Activated effector memory CD4-positive, alpha-beta T cell treated with anti-CD3 and anti-CD28 coated beads, Interleukin-2, amount 50 U/mL, for 16 hours (primary cell): ENCODE measurements around the gene CTIF.

Experiments used
- DNase-seq: peaks from one replicate; pipeline ENCODE4 v3.0.0-alpha.2; 2020

CTIF gene

DNA sequence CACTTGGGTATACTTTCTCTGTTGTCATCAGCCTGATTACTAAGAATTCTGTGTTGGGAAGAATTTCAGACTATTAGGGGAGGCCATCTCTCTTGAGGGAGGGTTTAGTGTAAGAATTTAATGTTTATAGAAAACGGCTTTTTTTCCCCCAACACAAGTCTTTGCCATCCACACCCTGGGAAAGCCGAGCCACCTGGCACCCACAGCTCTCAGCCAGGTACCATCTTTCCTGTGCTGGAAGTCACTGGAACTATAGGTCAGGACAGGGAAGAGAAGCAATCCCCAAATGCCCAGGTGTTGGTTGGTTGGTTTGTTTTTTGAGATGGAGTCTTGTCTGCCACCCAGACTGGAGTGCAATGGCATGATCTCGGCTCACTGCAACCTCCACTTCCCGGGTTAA is 256.9 kb downstream of the CTIF start:
- DNase-seq, result no peak

DNA sequence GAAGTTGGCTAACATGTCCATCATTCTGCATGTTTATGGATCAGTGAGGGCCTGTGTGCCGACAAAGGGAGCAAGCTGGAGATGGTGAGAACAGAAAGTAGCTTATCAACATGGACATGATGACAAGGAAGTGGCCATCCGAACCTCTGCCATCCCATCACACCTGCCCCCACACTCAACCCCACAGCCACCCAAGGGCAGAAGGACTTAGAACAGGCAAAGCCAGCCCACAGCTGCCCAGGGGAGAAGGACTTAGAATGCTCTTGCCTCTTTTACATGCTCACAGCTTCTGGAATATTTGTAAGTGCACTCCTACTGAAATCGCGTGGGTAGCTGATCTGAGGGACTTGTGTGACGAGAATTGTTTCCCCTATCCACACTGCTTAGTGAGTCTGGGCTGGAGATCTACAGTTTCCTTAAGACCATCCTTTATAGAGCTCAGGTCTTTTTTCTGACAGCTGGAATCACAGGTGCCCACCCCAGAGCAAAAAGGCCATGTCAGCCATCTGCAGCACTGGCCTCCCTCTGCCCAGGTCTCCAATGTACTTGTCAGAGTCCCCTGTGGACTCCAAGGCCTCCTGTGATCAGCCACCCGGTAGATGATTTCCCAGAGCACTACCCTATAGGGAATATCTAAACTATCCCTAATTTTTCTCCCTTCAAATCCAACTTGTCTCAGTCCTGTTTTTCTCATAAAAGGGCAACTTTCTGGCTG is 257.8 kb downstream of the CTIF start:
- peak; percentile 25 for DNase-seq

DNA sequence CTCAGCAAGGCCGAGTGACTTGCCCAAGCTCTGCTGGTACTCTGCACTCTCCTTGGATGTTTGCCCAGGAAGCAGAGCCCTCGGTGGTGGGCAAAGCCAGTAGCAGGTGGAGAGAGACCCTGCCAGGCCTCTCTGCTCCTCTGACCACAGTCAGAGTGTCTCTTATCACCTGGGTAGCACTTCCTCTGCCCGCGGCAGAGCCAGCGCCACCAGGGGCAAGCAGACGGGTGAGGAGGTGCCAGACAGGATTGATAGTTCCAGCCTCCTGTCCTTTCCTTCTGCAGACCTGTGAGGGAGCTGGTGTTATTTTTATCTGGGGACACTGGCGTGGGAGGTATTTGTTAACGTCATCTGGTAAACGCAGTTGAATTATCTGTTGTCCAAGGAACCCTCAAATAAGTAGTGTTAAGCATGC is 259.0 kb downstream of the CTIF start:
- DNase-seq, result peak; percentile 56

DNA sequence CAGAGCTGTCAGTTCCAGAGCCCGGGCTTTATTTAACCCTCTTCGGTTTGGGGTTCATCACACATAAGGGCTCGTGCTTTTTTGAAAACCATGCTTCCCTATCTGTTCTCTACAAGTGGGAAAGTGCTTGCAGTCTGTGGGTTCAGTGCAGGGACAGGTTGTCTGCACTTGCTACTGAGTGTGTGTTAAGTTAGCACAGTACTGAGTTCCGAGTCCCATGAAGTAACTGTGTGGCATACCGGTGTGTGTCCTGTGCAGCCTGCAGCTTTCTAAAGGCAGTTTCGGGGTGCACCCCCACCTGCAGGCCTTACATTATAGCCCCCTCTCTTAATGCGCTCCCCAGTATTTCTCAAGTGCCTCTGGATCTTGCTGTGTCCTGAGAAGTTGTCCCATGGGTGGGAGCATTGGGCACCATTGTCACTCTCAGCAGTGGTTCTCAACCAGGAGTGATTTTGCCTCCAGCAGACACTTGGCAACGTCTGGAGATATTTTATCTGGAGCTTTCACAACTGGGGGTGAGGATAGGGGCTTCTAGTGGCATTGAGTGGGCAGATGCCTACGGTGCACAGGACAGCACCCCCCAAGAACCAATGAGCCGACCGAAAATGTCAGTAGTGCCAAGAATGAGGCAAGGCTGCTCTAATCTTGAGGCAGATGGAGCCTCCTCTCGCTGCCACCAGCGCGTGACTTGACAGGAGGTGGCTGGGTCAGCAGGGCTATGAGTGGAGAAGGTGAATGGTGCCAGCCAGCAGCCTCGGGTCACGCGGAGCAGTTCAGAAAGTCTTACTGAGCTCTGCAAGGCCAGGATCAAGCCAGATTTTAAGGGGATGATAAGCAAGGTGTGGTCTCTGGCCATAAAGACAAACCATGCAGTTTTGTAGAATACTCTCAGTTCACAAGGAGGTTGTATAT is 259.8 kb downstream of the CTIF start:
- DNase-seq, result peak; percentile 44

DNA sequence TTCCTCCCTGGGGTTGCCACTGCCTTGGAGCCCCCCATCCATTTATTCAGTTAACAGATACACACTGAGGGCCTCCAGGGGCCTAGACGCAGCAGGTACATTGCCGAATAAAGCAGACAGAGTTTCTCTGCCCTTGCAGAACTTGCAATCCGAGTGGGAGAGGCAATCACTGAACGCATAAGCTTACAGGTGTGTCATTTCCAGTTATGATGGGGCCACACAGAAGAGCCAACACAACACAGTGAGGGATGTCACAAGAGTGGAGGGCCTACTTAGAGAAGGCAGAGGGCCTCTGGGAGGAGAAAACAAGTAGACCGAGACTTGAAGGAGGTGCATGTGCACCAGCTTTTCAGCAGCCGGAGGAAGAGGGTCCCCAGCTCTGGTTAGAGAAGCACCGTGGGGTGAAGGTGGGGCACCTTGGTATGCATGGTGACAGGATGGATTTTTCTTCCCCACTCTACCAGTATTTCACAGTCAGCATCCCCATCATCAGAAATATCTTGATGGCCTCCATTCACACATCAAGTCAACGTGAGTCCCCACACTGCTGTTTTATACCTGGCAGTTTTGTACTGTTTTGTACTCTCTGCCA is 261.0 kb downstream of the CTIF start:
- DNase-seq, result peak; percentile 9

DNA sequence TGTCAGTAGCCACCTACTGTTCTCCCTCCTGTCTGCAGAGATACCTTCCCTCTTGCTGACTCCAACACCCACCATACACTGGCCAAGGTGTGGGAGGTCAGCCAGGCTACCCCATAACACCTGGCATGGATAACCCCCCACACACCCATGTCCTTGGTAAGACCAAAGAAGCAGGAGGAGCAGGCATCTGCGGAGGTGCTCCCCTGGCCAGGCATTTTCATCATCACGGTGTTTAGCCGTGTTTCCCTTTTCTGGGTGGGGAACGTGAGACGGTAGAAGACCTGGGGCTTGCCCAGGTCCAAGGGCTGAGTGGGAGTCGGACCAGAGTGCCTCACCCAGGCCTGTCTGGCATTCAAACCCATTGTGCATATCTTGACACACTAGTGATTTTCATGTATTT is 261.6 kb downstream of the CTIF start:
- peak; percentile 47 for DNase-seq

DNA sequence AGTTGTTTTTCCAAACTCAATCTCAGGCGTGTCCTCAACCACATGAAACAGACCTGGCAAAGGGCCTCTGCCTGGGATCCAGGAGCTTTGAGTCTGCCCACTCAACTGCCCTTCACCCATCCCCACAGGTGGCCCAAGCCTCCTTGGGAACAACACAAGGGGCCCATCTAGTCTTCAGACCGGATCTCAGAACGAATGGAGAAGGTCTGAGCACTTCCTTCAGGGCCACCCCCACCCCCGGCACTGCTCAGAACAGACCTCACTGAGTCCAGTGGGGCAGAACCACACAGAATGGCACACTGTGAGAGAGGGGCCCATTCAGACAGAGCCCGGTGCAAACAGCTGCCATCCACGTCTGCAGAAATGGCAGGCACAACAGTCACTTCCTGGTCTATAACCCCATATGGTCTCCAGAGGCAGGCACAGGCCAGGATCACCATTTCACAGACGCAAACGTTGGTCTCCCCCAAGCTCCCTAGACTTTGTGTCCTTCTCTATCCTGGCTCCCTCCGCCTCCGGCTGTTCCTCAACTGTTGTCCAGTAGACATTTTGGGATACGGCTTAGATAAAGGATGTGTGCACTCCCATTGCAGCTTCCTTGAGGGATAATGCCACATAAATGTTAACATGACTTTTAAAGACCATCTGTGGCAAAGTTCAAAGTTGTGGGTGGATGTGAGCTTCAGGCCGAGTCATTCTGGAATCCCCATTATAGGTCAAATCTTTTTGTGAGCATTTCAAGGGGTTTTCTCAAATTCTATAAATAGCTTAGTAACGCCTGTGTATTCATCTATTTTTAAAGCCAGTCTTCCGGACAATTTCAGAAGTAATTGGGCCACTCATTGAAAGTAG is 262.3 kb downstream of the CTIF start:
- peak; percentile 59 for DNase-seq

DNA sequence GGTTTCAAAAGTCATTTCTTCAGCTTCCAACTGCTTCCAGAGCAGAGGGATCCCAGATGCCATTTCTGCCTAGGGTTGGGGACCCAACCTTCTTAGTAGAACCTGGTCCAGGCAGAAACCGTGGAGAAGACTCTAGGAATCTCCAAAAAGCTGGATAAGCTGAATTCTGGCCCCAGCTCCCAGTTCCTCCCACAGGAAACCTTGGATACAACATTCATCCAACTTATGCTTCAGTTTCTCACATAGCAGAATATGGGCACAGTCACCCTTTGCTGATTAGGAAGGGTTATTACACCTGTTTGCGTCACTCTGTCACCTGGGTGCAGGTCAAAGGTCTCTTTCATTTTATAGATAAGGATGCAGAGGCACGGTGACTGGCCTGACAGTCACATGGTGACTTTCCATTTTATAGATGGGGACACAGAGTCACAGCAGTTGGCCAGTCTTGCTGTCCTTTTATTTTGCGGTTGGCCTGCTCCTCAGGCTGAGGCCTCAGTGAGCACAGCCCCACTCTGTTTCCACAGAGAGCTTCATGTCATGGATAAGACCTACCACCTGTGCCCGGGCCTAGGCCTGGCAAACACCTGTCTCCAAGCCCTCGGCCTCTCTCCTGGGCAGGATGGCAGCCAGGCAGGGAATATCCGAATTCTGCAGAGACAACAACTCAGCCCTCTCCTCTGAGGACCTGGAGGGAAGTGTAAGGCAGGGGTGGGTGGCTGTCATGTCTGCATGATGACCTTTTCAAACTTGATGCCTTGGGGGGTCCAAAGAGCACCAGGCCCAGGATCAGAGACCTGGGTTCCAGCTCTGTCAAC is 263.1 kb downstream of the CTIF start:
- peak; percentile 60 for DNase-seq

DNA sequence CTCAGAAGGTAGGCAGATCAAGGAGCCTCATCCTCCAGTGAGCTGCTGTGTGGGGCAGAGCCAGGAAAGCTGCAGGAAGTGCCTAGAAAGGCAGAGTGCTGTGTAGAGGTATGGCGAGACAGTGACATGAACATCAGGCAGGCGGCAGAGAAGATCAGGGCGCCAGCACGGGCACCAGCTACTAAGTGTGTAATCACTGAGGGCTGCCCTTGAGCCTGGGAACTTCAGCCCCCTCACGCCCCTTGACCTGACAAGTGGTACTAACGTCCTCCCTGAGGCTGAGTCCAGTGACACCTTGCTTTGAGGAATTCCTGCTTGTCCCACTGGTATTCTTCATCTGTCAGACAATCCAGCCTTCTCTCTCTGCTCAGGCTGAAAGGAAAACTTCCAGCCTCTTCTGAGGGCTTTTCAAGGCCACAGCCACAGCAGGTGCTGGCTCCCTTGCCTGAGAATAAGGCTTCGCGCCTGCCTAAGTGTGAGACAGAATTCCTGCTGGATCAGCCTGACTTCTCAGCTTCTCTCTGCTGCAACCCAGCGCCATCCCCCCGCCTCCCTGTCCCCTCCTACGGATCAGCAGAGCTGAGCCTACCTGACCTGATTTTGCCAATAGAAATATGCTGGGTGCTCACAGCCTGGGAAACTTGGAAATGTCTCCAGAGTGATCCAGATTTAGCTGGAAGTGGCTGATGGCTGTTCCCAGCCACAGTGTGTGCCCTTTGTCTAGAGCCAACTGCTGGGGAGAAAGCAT is 263.9 kb downstream of the CTIF start:
- DNase-seq, result peak; percentile 59

DNA sequence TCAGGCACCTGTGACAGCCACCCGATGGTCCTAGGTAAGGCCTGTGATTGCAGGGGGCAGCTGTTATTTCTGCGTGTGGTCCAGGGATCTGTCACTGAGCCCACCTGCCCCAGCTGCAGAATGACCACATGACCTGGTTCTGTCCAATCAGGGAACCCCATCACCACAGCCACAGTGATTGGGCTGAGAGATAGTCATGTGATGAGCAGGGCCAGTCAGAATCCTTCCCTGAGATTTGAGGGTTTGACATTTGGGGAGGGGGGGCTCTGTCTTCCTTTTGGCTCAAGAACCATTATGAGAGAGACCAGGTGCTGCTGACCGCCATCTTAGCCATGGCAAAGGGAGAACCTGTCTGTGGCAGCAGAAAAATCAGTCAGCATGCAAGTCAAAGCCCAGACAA is 264.7 kb downstream of the CTIF start:
- DNase-seq, result peak; percentile 52

DNA sequence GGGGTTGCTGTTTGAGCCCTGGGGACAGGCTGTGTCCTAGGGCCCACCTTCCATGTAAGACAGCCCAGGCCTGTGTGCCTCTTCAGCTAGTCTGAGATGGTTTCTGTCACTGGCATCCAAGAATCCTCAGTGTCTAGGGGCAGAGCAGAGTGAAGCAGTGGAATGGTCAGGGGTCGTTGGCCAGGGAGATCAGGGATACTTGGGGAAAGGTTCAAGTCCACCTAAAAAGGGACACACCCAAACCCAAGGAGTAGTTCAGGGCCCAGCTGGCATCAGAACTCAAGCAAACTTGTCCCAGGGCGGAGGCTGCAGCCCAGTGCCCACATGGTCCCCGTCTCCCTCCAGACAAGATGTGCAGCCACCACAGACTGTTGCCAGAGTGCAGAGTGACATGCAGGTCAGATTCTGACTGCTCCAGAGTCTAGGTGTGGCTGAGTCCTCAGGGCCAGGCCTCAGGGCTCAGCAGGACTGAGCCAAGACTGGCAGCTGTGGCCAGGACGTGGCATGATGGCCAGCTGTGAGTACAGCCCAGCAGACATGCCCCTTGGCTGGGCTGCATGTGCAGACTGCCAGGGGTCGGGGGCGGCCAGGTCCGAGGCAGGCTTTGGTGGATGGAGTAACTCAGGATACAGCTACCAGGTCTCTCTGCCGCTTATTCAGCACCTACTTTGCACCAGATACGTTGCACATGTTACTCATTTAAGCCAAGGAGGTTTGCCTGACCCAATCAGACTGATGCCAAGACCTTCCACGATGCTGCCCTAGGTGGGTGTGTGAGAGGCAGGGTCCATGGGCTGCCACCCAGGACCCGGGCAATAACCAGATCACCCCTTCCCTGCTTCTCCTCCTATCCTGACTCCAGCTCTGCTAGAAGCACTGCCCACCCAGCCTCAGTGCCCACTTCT is 265.4 kb downstream of the CTIF start:
- peak; percentile 50 for DNase-seq

DNA sequence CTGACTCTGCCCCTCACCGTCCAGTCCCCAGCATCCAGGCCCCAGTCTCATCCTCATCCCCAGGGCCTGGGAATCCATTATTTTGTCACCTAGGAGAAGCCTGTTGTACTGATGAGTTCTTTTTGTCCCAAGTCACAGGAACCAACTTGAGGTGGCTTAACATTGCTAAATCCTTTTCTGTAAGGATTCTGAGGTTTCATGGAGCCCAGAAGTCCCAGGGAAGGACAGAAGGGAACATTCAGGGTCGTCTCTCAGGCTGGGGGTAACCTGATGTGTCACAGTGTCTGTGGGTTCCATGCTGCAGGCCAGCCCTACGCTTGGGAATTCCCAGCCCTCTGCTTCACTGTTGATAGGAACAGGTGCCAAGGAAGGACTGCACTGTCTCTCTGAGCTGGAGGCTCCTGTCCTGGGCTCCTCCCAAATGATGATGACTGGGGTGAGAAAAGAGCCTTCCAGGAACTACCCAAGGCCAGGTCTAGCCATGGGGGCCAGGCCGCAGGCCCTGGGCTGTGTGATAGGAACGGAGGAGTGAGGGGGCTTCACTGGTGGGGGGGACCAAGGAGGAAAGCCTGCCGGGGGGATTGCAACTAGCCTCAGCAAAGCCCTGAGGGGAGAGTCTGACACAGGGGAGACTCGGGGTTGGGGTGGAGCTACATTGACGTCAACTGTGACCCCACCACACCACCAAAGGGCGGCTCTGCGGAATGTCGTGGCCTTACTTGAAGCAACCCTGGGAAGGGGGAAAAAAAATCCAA is 266.2 kb downstream of the CTIF start:
- DNase-seq, result peak; percentile 57

DNA sequence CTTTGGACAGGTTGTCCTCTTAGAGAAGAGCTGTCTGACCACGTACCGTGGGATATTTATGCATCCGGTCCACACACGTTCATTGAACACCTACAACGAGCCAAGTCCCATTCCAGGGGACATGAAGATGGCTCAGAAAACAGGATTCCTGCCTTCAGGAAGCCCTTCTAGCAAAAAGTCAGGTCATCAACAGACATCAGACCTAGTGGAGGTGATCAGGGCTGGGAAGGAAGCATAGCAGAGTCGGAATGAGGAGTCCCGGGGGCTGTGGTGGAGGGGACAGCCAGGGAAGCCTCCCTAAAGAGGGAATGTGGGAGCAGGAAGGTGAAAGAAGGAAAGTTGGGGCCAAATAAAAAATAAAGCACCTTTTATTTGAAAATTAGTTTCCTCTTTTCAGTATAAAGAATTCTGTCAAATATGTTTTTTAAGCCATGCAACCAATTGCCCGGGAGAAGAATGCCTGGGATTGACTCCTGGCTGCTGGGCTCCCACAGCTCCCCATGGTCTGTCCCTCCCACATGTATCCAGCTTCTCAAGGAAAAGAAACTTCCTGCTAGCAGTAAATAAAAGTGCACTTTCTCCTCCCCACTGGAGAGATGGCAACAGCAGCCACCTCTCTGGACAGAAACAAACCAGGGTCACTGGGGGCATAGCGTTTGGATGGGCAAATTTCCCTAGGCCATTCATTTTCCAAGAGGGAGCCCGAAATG is 267.1 kb downstream of the CTIF start:
- DNase-seq, result peak; percentile 19

DNA sequence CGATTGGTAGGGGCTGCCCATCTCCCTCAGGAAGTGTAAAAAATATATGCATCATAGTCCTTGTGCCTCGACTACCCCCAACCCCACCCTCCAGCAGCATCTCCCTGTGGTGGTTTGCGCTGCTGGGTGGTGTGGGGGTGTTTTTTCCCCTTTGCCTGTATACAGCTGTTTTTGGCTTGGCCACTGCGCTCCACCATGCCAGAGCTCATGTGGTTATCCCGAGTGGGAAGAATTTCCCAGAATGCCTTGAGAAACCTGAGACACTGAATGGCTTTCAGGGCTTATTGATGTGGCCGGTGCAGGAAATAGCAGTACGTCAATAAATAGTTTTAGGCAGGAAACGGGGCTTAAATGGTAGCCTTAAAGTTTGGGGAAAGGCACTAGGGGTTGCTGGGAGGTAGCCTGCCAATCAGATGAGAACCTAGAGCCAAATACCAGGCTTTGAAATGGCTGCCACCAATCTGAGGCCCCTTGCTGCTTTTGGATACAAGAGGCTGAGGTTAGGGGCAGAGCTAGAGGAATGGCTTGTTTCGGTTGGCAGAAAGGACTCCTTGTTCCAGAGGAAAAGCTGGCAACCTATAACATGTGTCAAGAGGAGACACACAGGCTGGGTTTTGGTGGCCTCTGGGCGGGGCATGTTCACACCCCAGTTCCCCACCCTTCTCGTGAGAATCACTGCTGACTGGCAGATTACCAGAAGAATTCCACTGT is 267.9 kb downstream of the CTIF start:
- peak; percentile 65 for DNase-seq

DNA sequence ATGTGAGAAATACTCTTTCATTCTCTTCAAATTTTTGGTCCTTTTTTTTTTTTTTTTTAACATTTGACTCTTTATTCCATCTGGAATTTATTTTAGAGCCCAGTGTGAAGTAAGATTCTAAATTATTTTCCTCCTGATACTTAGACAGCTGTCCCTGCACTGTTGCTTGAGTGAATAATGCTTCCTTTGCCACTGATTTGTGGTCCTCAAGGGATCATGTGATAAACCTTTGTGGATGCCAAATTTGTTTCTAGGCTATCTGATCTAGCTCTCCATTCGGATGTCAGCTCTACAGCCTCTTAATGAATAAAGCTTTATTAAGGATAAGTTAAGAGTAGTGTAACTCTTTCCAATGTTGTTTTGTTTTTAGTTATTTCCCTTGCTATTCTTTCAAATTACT is 269.6 kb downstream of the CTIF start:
- no peak for DNase-seq

DNA sequence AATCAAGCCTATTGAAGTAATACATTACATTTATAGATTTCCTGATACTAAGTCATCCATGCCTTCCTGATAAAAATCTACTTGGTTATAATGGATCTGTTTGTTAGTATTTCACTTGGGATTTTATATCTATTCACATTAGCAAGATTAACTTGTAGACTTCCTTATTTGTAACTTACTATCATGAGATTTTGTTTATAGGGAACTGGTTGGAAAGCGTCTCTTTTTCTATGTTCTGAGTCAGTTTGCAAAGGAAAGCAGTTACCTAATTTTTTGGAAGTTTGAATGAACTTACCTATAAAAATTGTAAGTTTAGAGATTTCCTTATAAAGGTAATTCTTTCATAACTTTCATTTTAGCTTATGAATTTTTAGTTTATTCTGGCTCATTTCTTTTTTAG is 270.5 kb downstream of the CTIF start:
- no peak for DNase-seq

DNA sequence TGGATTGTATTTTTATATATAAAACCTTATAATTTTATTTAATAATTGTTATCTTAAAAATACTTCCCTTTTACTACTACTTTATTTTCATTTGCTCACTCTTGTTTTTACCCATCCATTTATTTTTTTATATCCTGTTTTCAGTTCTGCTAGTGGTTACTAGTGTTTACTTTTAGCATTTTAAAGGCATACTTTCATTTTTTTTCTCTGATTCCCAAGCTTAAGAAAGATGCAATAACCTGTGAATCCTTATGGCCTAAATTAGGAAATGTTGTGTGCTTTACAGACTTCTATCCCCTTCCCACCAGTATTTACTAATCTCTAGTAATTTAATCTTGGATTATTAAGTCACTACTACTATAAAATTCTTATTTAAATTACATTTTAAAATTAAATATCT is 272.0 kb downstream of the CTIF start:
- DNase-seq, result no peak

DNA sequence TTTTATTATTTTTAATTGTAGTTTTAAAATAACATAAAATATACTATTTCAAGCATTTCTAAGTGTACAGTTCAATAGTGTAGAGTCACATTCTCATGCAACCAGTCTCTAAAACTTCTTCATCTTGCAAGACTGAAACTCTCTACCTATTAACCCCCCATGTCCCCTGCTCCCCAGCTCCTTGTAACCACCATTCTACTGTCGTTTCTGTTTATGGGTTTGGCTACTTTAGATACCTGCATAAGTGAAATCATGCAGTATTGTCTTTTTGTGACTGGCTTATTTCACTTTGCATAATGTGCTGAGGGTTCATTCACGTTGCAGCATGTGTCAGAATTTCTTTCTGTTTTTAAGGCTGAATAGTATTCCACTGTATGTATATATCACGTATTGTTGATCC is 272.6 kb downstream of the CTIF start:
- DNase-seq, result no peak
